Astrocyte of the cerebellum (primary cell): Measurements from ENCODE around the gene BRSK2.
A peak's percentile ranks its signal among the peaks of the same experiment; 100 is the strongest.

ENCODE experiments used
- DNase-seq: peaks from one replicate; pipeline ENCODE4 v3.0.0-alpha.2; 2011; ENCODE audit warnings: low read depth
- H3K4me3 ChIP-seq: 2 replicates; pipeline ENCODE4 v1.5.1; 2011; ENCODE audit warnings: mild to moderate bottlenecking, low read depth, low read length, moderate library complexity
- CTCF ChIP-seq: IDR thresholded peaks from 2 replicates; pipeline ENCODE4 v1.5.1; 2012; ENCODE audit warnings: low read length, low read depth, moderate library complexity, mild to moderate bottlenecking; ENCODE audit errors: missing control alignments
- in situ Hi-C: cut with HindIII; loops from 2 replicates; pipeline ENCODE4 v1.10.0; 2017; ENCODE audit warnings: low sequenced_read_pairs

The BRSK2 gene

GRCh38 chr11:1384199-1384970 is 5.3 kb upstream of the BRSK2 start:
- in situ Hi-C loops = loop anchor here (5.0 kb wide), 1 partner anchor 68 kb away; no protein-coding TSS in a partner anchor
- TF ChIP-seq CTCF = no peak
- DNase-seq = no peak

GRCh38 chr11:1387521-1387920 is 2.2 kb upstream of the BRSK2 start:
- in situ Hi-C loops = no loop called here
- no peak overlapping the region for H3K4me3 ChIP-seq
- no peak for DNase-seq
- TF ChIP-seq CTCF = no peak

More at GRCh38 chr11:1384199-1384970, 5.3 kb upstream of the BRSK2 start:
- no peak overlapping the region for H3K4me3 ChIP-seq

- no peak for DNase-seq
- H3K4me3 ChIP-seq = no peak overlapping the region
- TF ChIP-seq CTCF = no peak
- in situ Hi-C loops = no loop called here
Observed at GRCh38 chr11:1387961-1388762, 1.6 kb upstream of the BRSK2 start.

- peak overlapping the region; percentile 42 for H3K4me3 ChIP-seq
- no peak for TF ChIP-seq CTCF
- in situ Hi-C loops = no loop called here
- no peak for DNase-seq
Observed at GRCh38 chr11:1388763-1389102, 1.0 kb upstream of the BRSK2 start.

GRCh38 chr11:1389103-1389931 is 417 bp upstream of the BRSK2 start:
- H3K4me3 ChIP-seq = peak overlapping the region; percentile 42
- no peak for TF ChIP-seq CTCF
- in situ Hi-C loops = no loop called here
- peak; percentile 87 for DNase-seq

GRCh38 chr11:1390569-1391164 is 933 bp downstream of the BRSK2 start:
- in situ Hi-C loops = no loop called here
- no peak for DNase-seq
- no peak overlapping the region for H3K4me3 ChIP-seq
- no peak for TF ChIP-seq CTCF
